IMR-90 (cell line): Measurements from ENCODE around the gene ATP1B3. TPM values are rescaled to one million over a fixed set of nuclear protein-coding genes. Genes with fewer than 3 reads are reported as not detected.
A peak's percentile ranks its signal among the peaks of the same experiment; 100 is the strongest.

Source experiments
- ATAC-seq: fragments of 200-7000 bp; cut with Tn5 transposase; 2 replicates; pipeline ENCODE4 v1.9.1; 2020; ENCODE audit warnings: low read depth, mild to moderate bottlenecking, moderate library complexity
- BruUV-seq: library from RNA; stranded (reverse); fragments of 400-500 nt; replicated peaks from 2 replicates; lab custom pipeline; 2021; lab: Mats Ljungman, UMichigan
- CTCF ChIA-PET: fragments of 300-600 bp; formaldehyde crosslinking; extraction: SDS; loops from one replicate; lab custom pipeline; 2021; ENCODE audit warnings: antibody characterized with exemption; lab: Yijun Ruan, JAX
- POLR2A ChIA-PET: fragments of 300-600 bp; sonication (Branson Sonifier 250); formaldehyde crosslinking; loops from one replicate; lab custom pipeline; 2022; ENCODE audit warnings: antibody characterized with exemption; ENCODE audit not compliant: unreplicated experiment; lab: Charles Lee
- DNase-seq: peaks from one replicate; pipeline ENCODE4 v3.0.0; 2013
- H2AFZ ChIP-seq: replicated peaks from 2 replicates; pipeline ENCODE3; 2013; ENCODE audit warnings: low read length, mild to moderate bottlenecking; ENCODE audit not compliant: poor library complexity
- H2AK5ac ChIP-seq: 2 replicates; pipeline ENCODE4 v1.6.1; 2013; ENCODE audit warnings: low read depth, low read length, inconsistent platforms
- H2AK9ac ChIP-seq: replicated peaks from 2 replicates; pipeline ENCODE3; 2013; ENCODE audit warnings: mild to moderate bottlenecking, low read depth, low read length, moderate library complexity; ENCODE audit not compliant: poor library complexity
- H2BK120ac ChIP-seq: 2 replicates; pipeline ENCODE4 v1.6.1; 2013; ENCODE audit warnings: low read depth, low read length, inconsistent platforms
- H2BK15ac ChIP-seq: 3 replicates; pipeline ENCODE4 v1.6.1; 2013; ENCODE audit warnings: low read depth, low read length, inconsistent platforms
- H2BK20ac ChIP-seq: 2 replicates; pipeline ENCODE4 v1.6.1; 2013; ENCODE audit warnings: low read depth, mild to moderate bottlenecking, inconsistent platforms, low read length, moderate library complexity
- H2BK5ac ChIP-seq: 2 replicates; pipeline ENCODE4 v1.6.1; 2013; ENCODE audit warnings: mild to moderate bottlenecking, low read depth, low read length, inconsistent platforms; ENCODE audit not compliant: poor library complexity, severe bottlenecking
- H3K14ac ChIP-seq: replicated peaks from 2 replicates; pipeline ENCODE4 v1.6.1; 2013; ENCODE audit warnings: low read depth, low read length, inconsistent platforms
- H3K18ac ChIP-seq: 2 replicates; pipeline ENCODE4 v1.6.1; 2013; ENCODE audit warnings: low read depth, low read length, control low read depth
- H3K23ac ChIP-seq: 2 replicates; pipeline ENCODE4 v1.6.1; 2013; ENCODE audit warnings: low read depth, low read length, inconsistent platforms
- H3K27ac ChIP-seq: 2 replicates; pipeline ENCODE4 v1.5.1; 2013; ENCODE audit warnings: mild to moderate bottlenecking, control low read depth, low read length; ENCODE audit not compliant: insufficient read depth
- H3K27me3 ChIP-seq: 2 replicates; pipeline ENCODE4 v1.6.1; 2013; ENCODE audit warnings: low read length; ENCODE audit not compliant: control insufficient read depth, insufficient read depth
- H3K36me3 ChIP-seq: 2 replicates; pipeline ENCODE4 v1.6.1; 2013; ENCODE audit warnings: low read length, mixed read lengths; ENCODE audit not compliant: control insufficient read depth, insufficient read depth
- H3K4ac ChIP-seq: 2 replicates; pipeline ENCODE4 v1.6.1; 2013; ENCODE audit warnings: low read depth, low read length, inconsistent platforms
- H3K4me1 ChIP-seq: 2 replicates; pipeline ENCODE4 v1.6.1; 2013; ENCODE audit warnings: low read length, mixed read lengths; ENCODE audit not compliant: control insufficient read depth, insufficient read depth
- H3K4me2 ChIP-seq: 2 replicates; pipeline ENCODE4 v1.6.1; 2013; ENCODE audit warnings: low read depth, mild to moderate bottlenecking, control low read depth, low read length, moderate library complexity
- H3K4me3 ChIP-seq: 2 replicates; pipeline ENCODE4 v1.5.1; 2013; ENCODE audit warnings: low read depth, mild to moderate bottlenecking, control low read depth, low read length, moderate library complexity; ENCODE audit not compliant: insufficient read depth
- H3K56ac ChIP-seq: 2 replicates; pipeline ENCODE4 v1.6.1; 2013; ENCODE audit warnings: low read length, inconsistent platforms; ENCODE audit not compliant: insufficient read depth; ENCODE audit errors: extremely low read depth
- H3K79me1 ChIP-seq, 2 experiments: 2 replicates each; pipeline ENCODE4 v1.6.1; 2013; ENCODE audit warnings: low read length in 2 of 2, inconsistent platforms in 1 of 2, low read depth in 1 of 2
- H3K9ac ChIP-seq: 2 replicates; pipeline ENCODE4 v1.6.1; 2013; ENCODE audit warnings: low read depth, low read length, control low read depth
- H3K9me1 ChIP-seq: 2 replicates; pipeline ENCODE4 v1.6.1; 2013; ENCODE audit warnings: low read length, inconsistent platforms; ENCODE audit not compliant: insufficient read depth
- H3K9me3 ChIP-seq: 2 replicates; pipeline ENCODE4 v1.6.1; 2013; ENCODE audit warnings: low read length; ENCODE audit not compliant: control insufficient read depth, insufficient read depth
- H4K20me1 ChIP-seq: 2 replicates; pipeline ENCODE4 v1.6.1; 2013; ENCODE audit warnings: low read length, inconsistent platforms; ENCODE audit not compliant: insufficient read depth
- H4K5ac ChIP-seq: 2 replicates; pipeline ENCODE4 v1.6.1; 2013; ENCODE audit warnings: mild to moderate bottlenecking, low read depth, low read length, control low read depth
- H4K8ac ChIP-seq, 2 experiments: 2 replicates each; pipeline ENCODE4 v1.6.1; 2013; ENCODE audit warnings: low read depth in 2 of 2, low read length in 2 of 2, control low read depth in 1 of 2, inconsistent platforms in 1 of 2
- H4K91ac ChIP-seq: 2 replicates; pipeline ENCODE4 v1.6.1; 2013; ENCODE audit warnings: low read depth, low read length, inconsistent platforms; ENCODE audit not compliant: insufficient read depth
- BHLHE40 ChIP-seq: fragments of 150-350 bp; IDR thresholded peaks from 2 replicates; pipeline ENCODE4 v1.6.1; 2016; ENCODE audit warnings: mild to moderate bottlenecking, low read depth, low read length
- CHD1 ChIP-seq: IDR thresholded peaks from 2 replicates; pipeline ENCODE4 v1.6.1; 2012; ENCODE audit warnings: low read depth, low read length, improper control_type of control experiment
- CTCF ChIP-seq: conservative IDR thresholded peaks from 2 replicates; pipeline ENCODE4 v1.5.1; 2012; ENCODE audit warnings: mild to moderate bottlenecking, low read depth, low read length, improper control_type of control experiment
- ELK1 ChIP-seq: fragments of 150-350 bp; IDR thresholded peaks from 2 replicates; pipeline ENCODE4 v1.6.1; 2016; ENCODE audit warnings: low read depth, mild to moderate bottlenecking, low read length, moderate library complexity, borderline replicate concordance
- FOS ChIP-seq: fragments of 150-350 bp; IDR thresholded peaks from 2 replicates; pipeline ENCODE4 v1.6.1; 2016; ENCODE audit warnings: low read depth, low read length
- MAZ ChIP-seq: IDR thresholded peaks from 2 replicates; pipeline ENCODE4 v1.6.1; 2012; ENCODE audit warnings: low read depth, mild to moderate bottlenecking, low read length, improper control_type of control experiment, moderate library complexity, borderline replicate concordance
- MXI1 ChIP-seq: IDR thresholded peaks from 2 replicates; pipeline ENCODE4 v1.6.1; 2012; ENCODE audit warnings: low read depth, mild to moderate bottlenecking, low read length, moderate library complexity, borderline replicate concordance
- NFE2L2 ChIP-seq: fragments of 150-350 bp; IDR thresholded peaks from 2 replicates; pipeline ENCODE4 v1.6.1; 2016; ENCODE audit warnings: low read depth, mild to moderate bottlenecking, low read length
- POLR2A ChIP-seq: IDR thresholded peaks from 2 replicates; pipeline ENCODE4 v1.6.1; 2012; ENCODE audit warnings: mild to moderate bottlenecking, low read depth, low read length
- RCOR1 ChIP-seq: IDR thresholded peaks from 2 replicates; pipeline ENCODE4 v1.6.1; 2012; ENCODE audit warnings: mild to moderate bottlenecking, low read length, improper control_type of control experiment; ENCODE audit not compliant: insufficient replicate concordance
- SMC3 ChIP-seq: fragments of 150-350 bp; IDR thresholded peaks from 2 replicates; pipeline ENCODE4 v1.6.1; 2016; ENCODE audit warnings: low read depth, mild to moderate bottlenecking, antibody characterized with exemption, low read length, moderate library complexity
- WGBS, 2 experiments: methylation state at CpG; one replicate each; pipeline versions ENCODE4 v1.1.5 to v1.1.7; 2013; ENCODE audit warnings: missing lambda C conversion rate in 2 of 2; ENCODE audit not compliant: insufficient read length in 1 of 2; ENCODE audit errors: extremely low coverage in 2 of 2; 5-methylcytosine and 5-hydroxymethylcytosine counted together
- dilution Hi-C: fragments of 300-500 bp; cut with HindIII; formaldehyde crosslinking; loops from one replicate; pipeline ENCODE4 v1.14.3; 2018; ENCODE audit warnings: low sequenced_read_pairs; ENCODE audit not compliant: unreplicated experiment
- in situ Hi-C: fragments of 300-500 bp; cut with MboI; formaldehyde crosslinking; loops from 3 replicates; pipeline ENCODE4 v1.14.3; 2019; ENCODE audit warnings: low sequenced_read_pairs, inconsistent platforms, mixed read lengths
- intact Hi-C: fragments of 100-400 bp; cut with micrococcal nuclease; formaldehyde crosslinking; loops from 2 replicates; pipeline ENCODE4 v1.10.0; 2022
- polyA plus RNA-seq, 3 experiments: library from polyadenylated mRNA; depleted of rRNA; stranded (reverse); fragments of >200 nt; gene quantifications; 2 replicates each; pipeline ENCODE4 v1.2.3, GENCODE V29; 2012; ENCODE audit warnings: low replicate concordance in 1 of 3
- total RNA-seq: library from RNA; depleted of rRNA; stranded (reverse); fragments of >200 nt; gene quantifications from 2 replicates; pipeline ENCODE4 v1.2.3, GENCODE V29; 2012

The ATP1B3 gene
- total and polyA plus RNA-seq, 2 of the 4 experiments (the other 2 are of a cell fraction) = 64.3 to 126 TPM

- H4K91ac ChIP-seq = no peak overlapping the region; the same call in 1 of the 2 replicates
- intact Hi-C loops = loop anchor here (5.0 kb wide), 1 partner anchor 120 kb away; no protein-coding TSS in a partner anchor
- peaks cover 4% of the 10 kb centered on the region for H3K4me1 ChIP-seq
- peak; percentile 33 for DNase-seq
- peak overlapping the region; percentile 97 for H3K23ac ChIP-seq
- peaks cover 5% of the 10 kb centered on the region for H3K9me1 ChIP-seq
- H3K4me3 ChIP-seq = peak overlapping the region; percentile 96
- H4K5ac ChIP-seq = no peak overlapping the region
- peaks cover 0 to 16% of the 10 kb centered on the region in 2 experiments; a peak in 2 of 4 replicates for H3K79me1 ChIP-seq
- peak; percentile 11 for ATAC-seq
- H3K18ac ChIP-seq = peak overlapping the region; percentile 55
- 1% methylated on average over 25 of the region's 76 CpGs; no CpG with 5 or more reads in 1 of the 2 experiments for WGBS, 2 experiments
- peak overlapping the region; percentile 88 for H2AFZ ChIP-seq
- TF ChIP-seq MAZ (no peak), CHD1 (0 out of 2 replicates have a peak, but pooled peaks have one; percentile 27), MXI1 (peak; percentile 38; the same call in 1 of the 2 replicates), POLR2A (no peak), RCOR1 (no peak), SMC3 (no peak), CTCF (no peak), NFE2L2 (no peak), BHLHE40 (peak; percentile 46; the same call in 1 of the 2 replicates), FOS (no peak), ELK1 (no peak)
- no peaks in the 10 kb centered on the region for H3K27me3 ChIP-seq
- H2BK5ac ChIP-seq = peak overlapping the region; percentile 83
- H3K14ac ChIP-seq = peak overlapping the region; percentile 79
- H2BK120ac ChIP-seq = peak overlapping the region; percentile 59; the same call in 1 of the 2 replicates
- H3K9me3 ChIP-seq = no peaks in the 10 kb centered on the region
- H2AK9ac ChIP-seq = peak overlapping the region; percentile 86
- POLR2A ChIA-PET = interaction anchor here (0.6 kb wide), 1 partner anchor 90 kb away, joined by 4 read pairs; no protein-coding TSS in a partner anchor
- peak overlapping the region; percentile 77; the same call in 1 of the 2 replicates for H3K56ac ChIP-seq
- dilution Hi-C loops = no loop called here
- H2BK15ac ChIP-seq = no peak overlapping the region
- H2BK20ac ChIP-seq = no peak overlapping the region
- H2AK5ac ChIP-seq = peak overlapping the region; percentile 44; the same call in 1 of the 2 replicates
- H4K20me1 ChIP-seq = peaks cover 11% of the 10 kb centered on the region; the same call in 1 of the 2 replicates
- CTCF ChIA-PET = interaction anchor here (0.6 to 1.1 kb wide), 3 partner anchors 124 to 211 kb away, joined by 3 read pairs; no protein-coding TSS in a partner anchor
- in situ Hi-C loops = loop anchor here (25.0 kb wide), 1 partner anchor 540 kb away; no protein-coding TSS in a partner anchor
- H3K9ac ChIP-seq = peak overlapping the region; percentile 99
- H3K36me3 ChIP-seq = peaks cover 1% of the 10 kb centered on the region; the same call in 1 of the 2 replicates
- H4K8ac ChIP-seq = peak overlapping the region in 1 of 2 experiments; percentile 59; a peak in 1 of 4 replicates
- H3K4me2 ChIP-seq = peak overlapping the region; percentile 82
- H3K27ac ChIP-seq = peak overlapping the region; percentile 98
- H3K4ac ChIP-seq = peak overlapping the region; percentile 84
- no TSS peak for BruUV-seq
Measured at GRCh38 chr3:141876891-141877621, 613 bp downstream of the ATP1B3 start.
